Keratinocyte (primary cell): Measurements from ENCODE around the gene CACNA1E. TPM values are rescaled to one million over a fixed set of nuclear protein-coding genes. Genes with fewer than 3 reads are reported as not detected.

ENCODE experiments used
- DNase-seq: peaks from one replicate; pipeline ENCODE4 v3.0.0-alpha.2; 2011; ENCODE audit warnings: low read depth, missing footprints, low spot score
- FAIRE-seq: peaks from 2 replicates; lab custom pipeline; 2011; peaks lifted over from hg19 to GRCh38; lab: Jason Lieb, UNC
- H2AFZ ChIP-seq: 2 replicates; pipeline ENCODE4 v1.6.0; 2012; ENCODE audit warnings: low read length, control low read depth, inconsistent platforms; ENCODE audit not compliant: control insufficient read depth
- H3K27ac ChIP-seq: 2 replicates; pipeline ENCODE4 v1.5.1; 2011; ENCODE audit warnings: low read length; ENCODE audit not compliant: control insufficient read depth, insufficient read depth
- H3K27me3 ChIP-seq: 3 replicates; pipeline ENCODE4 v1.6.0; 2011; ENCODE audit warnings: low read length; ENCODE audit not compliant: control insufficient read depth, insufficient read depth; ENCODE audit errors: extremely low read depth
- H3K36me3 ChIP-seq, 2 experiments: 2 replicates in 1 of 2; 3 replicates in 1 of 2; pipeline ENCODE4 v1.5.1; 2011; ENCODE audit warnings: low read length in 2 of 2, mild to moderate bottlenecking in 1 of 2; ENCODE audit not compliant: control insufficient read depth in 2 of 2, insufficient read depth in 2 of 2; ENCODE audit errors: extremely low read depth in 1 of 2
- H3K4me1 ChIP-seq: 3 replicates; pipeline ENCODE4 v1.5.1; 2011; ENCODE audit warnings: low read length; ENCODE audit not compliant: control insufficient read depth, insufficient read depth; ENCODE audit errors: extremely low read depth
- H3K4me2 ChIP-seq: 3 replicates; pipeline ENCODE4 v1.6.0; 2011; ENCODE audit warnings: low read depth, low read length; ENCODE audit not compliant: control insufficient read depth, insufficient read depth; ENCODE audit errors: extremely low read depth
- H3K4me3 ChIP-seq, 3 experiments: fragments of 200-600 bp in 1 of 3; sonication (generic) in 1 of 3; 2 replicates in 2 of 3; 3 replicates in 1 of 3; pipeline ENCODE4 v1.5.1; 2011 to 2016; ENCODE audit warnings: low read length in 3 of 3, mild to moderate bottlenecking in 3 of 3, control low read depth in 2 of 3, inconsistent platforms in 1 of 3, low read depth in 1 of 3, mixed read lengths in 1 of 3, mixed run types in 1 of 3, moderate library complexity in 1 of 3; ENCODE audit not compliant: control insufficient read depth in 2 of 3, insufficient read depth in 2 of 3; ENCODE audit errors: extremely low read depth in 1 of 3
- H3K79me2 ChIP-seq: 2 replicates; pipeline ENCODE4 v1.6.0; 2012; ENCODE audit warnings: low read length; ENCODE audit not compliant: control insufficient read depth, insufficient read depth
- H3K9ac ChIP-seq: 3 replicates; pipeline ENCODE4 v1.6.0; 2011; ENCODE audit warnings: low read length; ENCODE audit not compliant: control insufficient read depth, insufficient read depth; ENCODE audit errors: extremely low read depth
- H3K9me1 ChIP-seq: 3 replicates; pipeline ENCODE4 v1.6.0; 2011; ENCODE audit warnings: low read length; ENCODE audit not compliant: control insufficient read depth, insufficient read depth; ENCODE audit errors: extremely low read depth
- H3K9me3 ChIP-seq: 2 replicates; pipeline ENCODE4 v1.5.1; 2012; ENCODE audit warnings: low read depth, low read length; ENCODE audit not compliant: control insufficient read depth
- H4K20me1 ChIP-seq: 3 replicates; pipeline ENCODE4 v1.6.0; 2011; ENCODE audit warnings: low read length; ENCODE audit not compliant: control insufficient read depth, insufficient read depth; ENCODE audit errors: extremely low read depth
- EZH2 ChIP-seq: IDR thresholded peaks from one replicate; pipeline ENCODE4 v1.6.1; 2012; ENCODE audit warnings: inconsistent platforms, mild to moderate bottlenecking, low read length, moderate library complexity
- dilution Hi-C: fragments of 300-500 bp; cut with MboI; formaldehyde crosslinking; loops from one replicate; pipeline ENCODE4 v1.7.0; 2020; ENCODE audit warnings: low sequenced_read_pairs; ENCODE audit not compliant: extremely low pct_ligation_motif_present
- polyA plus RNA-seq, 5 experiments: library from polyadenylated mRNA; depleted of rRNA in 3 of 5; stranded (reverse) in 3 of 5; stranded (forward) in 1 of 5; unstranded in 1 of 5; fragments of >200 nt; gene quantifications; 1 replicate in 1 of 5; 2 replicates in 3 of 5; 3 replicates in 1 of 5; pipeline versions ENCODE4 v1.2.1 to v1.2.3, GENCODE V29; 2011 to 2012; ENCODE audit warnings: missing spikeins in 2 of 5, low read depth in 1 of 5, low replicate concordance in 1 of 5
- TF ChIP-seq, protein P1 (sequence below), 3 experiments: IDR thresholded peaks in 1 of 3; conservative IDR thresholded peaks in 1 of 3; optimal IDR thresholded peaks in 1 of 3; 2 replicates in 2 of 3; 3 replicates in 1 of 3; pipeline versions ENCODE3 to v1.5.1; 2011; ENCODE audit warnings: low read length in 3 of 3, mild to moderate bottlenecking in 3 of 3, moderate library complexity in 2 of 3, control low read depth in 1 of 3, inconsistent platforms in 1 of 3; ENCODE audit not compliant: insufficient read depth in 2 of 3; ENCODE audit errors: extremely low read depth in 1 of 3

Gene CACNA1E
- polyA plus RNA-seq, 1 donor (not counting 4 experiments of a cell fraction or from before 2014, with no cell fraction given) = not detected

- H3K27me3 ChIP-seq = no peaks in the 10 kb centered on the region
- H3K9me1 ChIP-seq = no peaks in the 10 kb centered on the region
- no peaks in the 10 kb centered on the region for H3K36me3 ChIP-seq
- no peaks in the 10 kb centered on the region for H3K4me1 ChIP-seq
- H3K4me2 ChIP-seq = no peak overlapping the region
- dilution Hi-C loops = no loop called here
- FAIRE-seq (no peak), DNase-seq (no peak)
- H3K9ac ChIP-seq = no peak overlapping the region
- H4K20me1 ChIP-seq = no peaks in the 10 kb centered on the region
- H2AFZ ChIP-seq = no peak overlapping the region
- H3K4me3 ChIP-seq = no peak overlapping the region
- TF ChIP-seq, protein P1, sequence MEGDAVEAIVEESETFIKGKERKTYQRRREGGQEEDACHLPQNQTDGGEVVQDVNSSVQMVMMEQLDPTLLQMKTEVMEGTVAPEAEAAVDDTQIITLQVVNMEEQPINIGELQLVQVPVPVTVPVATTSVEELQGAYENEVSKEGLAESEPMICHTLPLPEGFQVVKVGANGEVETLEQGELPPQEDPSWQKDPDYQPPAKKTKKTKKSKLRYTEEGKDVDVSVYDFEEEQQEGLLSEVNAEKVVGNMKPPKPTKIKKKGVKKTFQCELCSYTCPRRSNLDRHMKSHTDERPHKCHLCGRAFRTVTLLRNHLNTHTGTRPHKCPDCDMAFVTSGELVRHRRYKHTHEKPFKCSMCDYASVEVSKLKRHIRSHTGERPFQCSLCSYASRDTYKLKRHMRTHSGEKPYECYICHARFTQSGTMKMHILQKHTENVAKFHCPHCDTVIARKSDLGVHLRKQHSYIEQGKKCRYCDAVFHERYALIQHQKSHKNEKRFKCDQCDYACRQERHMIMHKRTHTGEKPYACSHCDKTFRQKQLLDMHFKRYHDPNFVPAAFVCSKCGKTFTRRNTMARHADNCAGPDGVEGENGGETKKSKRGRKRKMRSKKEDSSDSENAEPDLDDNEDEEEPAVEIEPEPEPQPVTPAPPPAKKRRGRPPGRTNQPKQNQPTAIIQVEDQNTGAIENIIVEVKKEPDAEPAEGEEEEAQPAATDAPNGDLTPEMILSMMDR (optimal IDR thresholded peaks at IDR 0.05 in 1 of 3, IDR thresholded peaks at IDR 0.05 in 1 of 3, conservative IDR thresholded peaks at IDR 0.05 in 1 of 3; ENCODE audit: extremely low read depth in 1 of 3, insufficient read depth in 2 of 3, low read length in 3 of 3) = no peak
- no peak for TF ChIP-seq EZH2
- no peaks in the 10 kb centered on the region for H3K79me2 ChIP-seq
- H3K9me3 ChIP-seq = no peaks in the 10 kb centered on the region
- H3K27ac ChIP-seq = no peak overlapping the region
These were observed 328.9 kb downstream of the CACNA1E start for GRCh38 chr1:181812208-181812607.

DNA sequence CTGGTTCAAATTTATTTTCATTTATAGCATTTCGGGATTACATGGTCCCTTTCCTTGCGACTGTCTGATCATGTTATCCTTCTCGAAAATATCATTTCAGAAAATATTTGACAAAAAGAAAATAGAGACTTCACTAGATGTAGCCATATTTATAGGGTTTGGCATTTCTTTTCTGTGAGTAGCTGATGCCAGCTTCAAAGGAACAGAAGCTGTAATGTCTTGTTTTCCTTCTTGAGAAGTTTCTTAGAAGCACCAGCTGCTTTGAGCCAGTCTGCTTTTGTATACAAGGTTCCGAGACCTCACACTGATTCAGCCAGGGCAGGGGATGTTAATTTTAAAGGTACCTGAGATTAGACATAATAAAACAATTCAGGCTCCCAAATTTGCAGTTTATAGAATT is 329.9 kb downstream of the CACNA1E start:
- FAIRE-seq (no peak), DNase-seq (no peak)
- Histone ChIP-seq H3K4me2 (no peak overlapping the region), H3K9ac (no peak overlapping the region), H3K4me3 (no peak overlapping the region), H3K9me1 (no peaks in the 10 kb centered on the region), H3K9me3 (no peaks in the 10 kb centered on the region), H2AFZ (no peak overlapping the region), H3K36me3 (no peaks in the 10 kb centered on the region), H3K27ac (no peak overlapping the region), H3K27me3 (no peaks in the 10 kb centered on the region), H3K4me1 (no peaks in the 10 kb centered on the region), H4K20me1 (no peaks in the 10 kb centered on the region), H3K79me2 (no peaks in the 10 kb centered on the region)
- dilution Hi-C loops = no loop called here
- TF ChIP-seq, protein P1 (optimal IDR thresholded peaks at IDR 0.05 in 1 of 3, IDR thresholded peaks at IDR 0.05 in 1 of 3, conservative IDR thresholded peaks at IDR 0.05 in 1 of 3; ENCODE audit: extremely low read depth in 1 of 3, insufficient read depth in 2 of 3, low read length in 3 of 3) = no peak
- TF ChIP-seq EZH2 = no peak
